Ascending aorta (tissue), 2 donors: ENCODE results near the gene ATCAY. TPM values are rescaled to one million over a fixed set of nuclear protein-coding genes. Genes with fewer than 3 reads are reported as not detected.
A peak's percentile ranks its signal among the peaks of the same experiment; 100 is the strongest.
"Not testable (repeated sequence)": the region's sequence is repeated elsewhere in the genome, so short reads cannot be mapped to it uniquely, and the experiment has no call there.

Source experiments
- DNase-seq, 2 donors: peaks; one replicate each; pipeline ENCODE4 v3.0.0-alpha.2; 2019; ENCODE audit warnings: low spot score in 2 of 2
- H3K27ac ChIP-seq, 2 donors: fragments of 200-600 bp; sonication (generic); one replicate each; pipeline ENCODE4 v1.5.1; 2016 to 2017; ENCODE audit warnings: mild to moderate bottlenecking in 1 of 2
- H3K27me3 ChIP-seq: fragments of 200-600 bp; sonication (generic); one replicate; pipeline ENCODE4 v1.5.1; 2017
- H3K36me3 ChIP-seq, 2 donors: fragments of 200-600 bp; sonication (generic); one replicate each; pipeline ENCODE4 v1.5.1; 2016
- H3K4me1 ChIP-seq, 2 donors: fragments of 200-600 bp; sonication (generic); one replicate each; pipeline ENCODE4 v1.5.1; 2016 to 2017; ENCODE audit warnings: mild to moderate bottlenecking in 1 of 2
- H3K4me3 ChIP-seq, 2 donors: fragments of 200-600 bp; sonication (generic); one replicate each; pipeline ENCODE4 v1.5.1; 2016 to 2017; ENCODE audit warnings: mild to moderate bottlenecking in 1 of 2
- H3K9me3 ChIP-seq, 2 donors: fragments of 200-600 bp; sonication (generic); one replicate each; pipeline ENCODE4 v1.5.1; 2016
- intact Hi-C: fragments of 100-400 bp; cut with DNase I; formaldehyde crosslinking; loops from one replicate; pipeline ENCODE4 v1.15.1; 2023
- total RNA-seq: library from RNA; depleted of rRNA; stranded (reverse); fragments of >200 nt; gene quantifications from one replicate; pipeline ENCODE4 v1.1.0, GENCODE V29; 2016
- TF ChIP-seq, protein P1 (sequence below), 3 experiments: fragments of 200-600 bp in 2 of 3; fragments of 450-650 bp in 1 of 3; sonication (generic) in 2 of 3; IDR thresholded peaks; one replicate each; pipeline ENCODE4 v1.5.1; 2016 to 2019; ENCODE audit warnings: antibody characterized with exemption in 3 of 3, mild to moderate bottlenecking in 1 of 3, moderate library complexity in 1 of 3

ATCAY gene
- total RNA-seq, 1 donor from 2014 or later: not detected

DNA sequence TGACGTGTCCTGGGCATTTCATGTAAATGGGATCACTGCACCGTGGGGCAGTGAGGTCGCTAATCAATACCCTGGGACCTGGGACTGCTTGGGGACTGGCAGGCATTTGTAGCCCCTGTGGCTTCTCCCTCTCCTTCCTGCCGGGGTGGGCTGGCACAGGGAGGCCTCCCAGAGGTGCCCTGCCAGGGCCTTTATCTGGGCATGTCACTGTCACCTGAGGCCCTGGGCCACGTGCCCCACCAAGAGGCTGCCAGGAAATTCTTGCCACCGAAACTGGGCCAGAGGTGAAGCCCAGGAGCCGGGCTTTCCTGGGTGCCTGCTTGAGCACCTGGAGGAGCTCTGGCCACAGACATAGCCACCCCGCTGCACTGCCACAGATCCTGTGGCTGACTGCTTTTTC, 50.6 kb downstream of the ATCAY start:
- intact Hi-C loops: no loop called here
- Histone ChIP-seq H3K4me3 (no peak overlapping the region), H3K27me3 (no peaks in the 10 kb centered on the region), H3K9me3 (no peaks in the 10 kb centered on the region), H3K27ac (no peak overlapping the region), H3K4me1 (peaks cover 4 to 5% of the 10 kb centered on the region in 2 donors), H3K36me3 (no peaks in the 10 kb centered on the region)
- TF ChIP-seq, protein P1, sequence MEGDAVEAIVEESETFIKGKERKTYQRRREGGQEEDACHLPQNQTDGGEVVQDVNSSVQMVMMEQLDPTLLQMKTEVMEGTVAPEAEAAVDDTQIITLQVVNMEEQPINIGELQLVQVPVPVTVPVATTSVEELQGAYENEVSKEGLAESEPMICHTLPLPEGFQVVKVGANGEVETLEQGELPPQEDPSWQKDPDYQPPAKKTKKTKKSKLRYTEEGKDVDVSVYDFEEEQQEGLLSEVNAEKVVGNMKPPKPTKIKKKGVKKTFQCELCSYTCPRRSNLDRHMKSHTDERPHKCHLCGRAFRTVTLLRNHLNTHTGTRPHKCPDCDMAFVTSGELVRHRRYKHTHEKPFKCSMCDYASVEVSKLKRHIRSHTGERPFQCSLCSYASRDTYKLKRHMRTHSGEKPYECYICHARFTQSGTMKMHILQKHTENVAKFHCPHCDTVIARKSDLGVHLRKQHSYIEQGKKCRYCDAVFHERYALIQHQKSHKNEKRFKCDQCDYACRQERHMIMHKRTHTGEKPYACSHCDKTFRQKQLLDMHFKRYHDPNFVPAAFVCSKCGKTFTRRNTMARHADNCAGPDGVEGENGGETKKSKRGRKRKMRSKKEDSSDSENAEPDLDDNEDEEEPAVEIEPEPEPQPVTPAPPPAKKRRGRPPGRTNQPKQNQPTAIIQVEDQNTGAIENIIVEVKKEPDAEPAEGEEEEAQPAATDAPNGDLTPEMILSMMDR (IDR thresholded peaks at IDR 0.05): no peak
- DNase-seq: no peak

DNA sequence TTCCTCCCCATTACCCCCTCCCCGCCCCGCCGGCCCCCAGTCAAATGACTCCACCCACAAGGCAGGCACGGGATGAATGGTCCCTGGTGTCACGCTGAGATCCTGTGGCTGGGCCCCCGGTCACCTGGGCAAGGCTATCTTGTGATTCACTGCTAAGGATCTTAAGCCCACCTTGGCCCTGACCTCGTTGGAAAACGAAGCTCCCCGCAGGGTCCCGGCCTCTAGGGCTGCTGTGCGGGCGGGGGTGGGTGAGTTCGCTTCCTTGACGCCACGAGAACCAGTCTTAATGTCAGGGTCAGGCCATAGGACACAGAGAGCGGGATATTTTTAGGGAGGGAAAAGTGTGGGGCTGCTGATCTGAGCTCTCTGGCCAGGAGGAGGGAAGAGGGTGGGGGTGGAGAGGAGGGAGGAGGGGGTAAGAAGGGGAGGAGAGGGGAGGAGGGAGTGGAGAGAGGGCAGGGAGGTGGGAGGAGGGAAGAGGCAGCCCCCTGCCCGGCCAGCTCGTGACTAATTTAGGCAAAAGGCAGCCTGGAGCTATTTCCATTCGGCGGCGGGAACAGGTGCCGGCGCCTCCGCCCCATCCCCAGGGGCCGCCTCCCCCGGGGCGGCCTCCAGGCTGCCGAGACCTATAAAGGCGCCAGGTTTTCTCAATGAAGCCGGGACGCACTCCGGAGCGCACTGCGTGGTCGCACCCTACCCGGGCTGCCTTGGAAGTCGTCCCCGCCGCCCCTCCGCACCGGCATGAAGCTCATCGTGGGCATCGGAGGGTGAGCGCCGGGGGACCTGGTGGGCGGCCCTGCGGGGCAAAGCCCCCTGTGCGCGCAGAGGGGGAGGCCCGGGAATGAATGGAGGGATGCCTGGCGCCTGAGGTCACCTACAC, 52.7 kb downstream of the ATCAY start, which contains the start of gene NMRK2:
TSS of gene NMRK2 (plus strand) at position 139 of the 880 bp plus-strand sequence. CDS start at position 742, 603 bp downstream.
- Histone ChIP-seq H3K4me3 (peak within 1 kb of the TSS in 1 of 2 donors; percentile 9), H3K27ac (no peak within 1 kb of the TSS), H3K27me3 (no peaks in the 10 kb centered on the region), H3K9me3 (no peaks in the 10 kb centered on the region), H3K4me1 (peaks cover 4 to 5% of the 10 kb centered on the region in 2 donors), H3K36me3 (no peaks in the 10 kb centered on the region)
- intact Hi-C loops: no loop called here
- TF ChIP-seq, protein P1 (IDR thresholded peaks at IDR 0.05): no peak
- DNase-seq: no peak

DNA sequence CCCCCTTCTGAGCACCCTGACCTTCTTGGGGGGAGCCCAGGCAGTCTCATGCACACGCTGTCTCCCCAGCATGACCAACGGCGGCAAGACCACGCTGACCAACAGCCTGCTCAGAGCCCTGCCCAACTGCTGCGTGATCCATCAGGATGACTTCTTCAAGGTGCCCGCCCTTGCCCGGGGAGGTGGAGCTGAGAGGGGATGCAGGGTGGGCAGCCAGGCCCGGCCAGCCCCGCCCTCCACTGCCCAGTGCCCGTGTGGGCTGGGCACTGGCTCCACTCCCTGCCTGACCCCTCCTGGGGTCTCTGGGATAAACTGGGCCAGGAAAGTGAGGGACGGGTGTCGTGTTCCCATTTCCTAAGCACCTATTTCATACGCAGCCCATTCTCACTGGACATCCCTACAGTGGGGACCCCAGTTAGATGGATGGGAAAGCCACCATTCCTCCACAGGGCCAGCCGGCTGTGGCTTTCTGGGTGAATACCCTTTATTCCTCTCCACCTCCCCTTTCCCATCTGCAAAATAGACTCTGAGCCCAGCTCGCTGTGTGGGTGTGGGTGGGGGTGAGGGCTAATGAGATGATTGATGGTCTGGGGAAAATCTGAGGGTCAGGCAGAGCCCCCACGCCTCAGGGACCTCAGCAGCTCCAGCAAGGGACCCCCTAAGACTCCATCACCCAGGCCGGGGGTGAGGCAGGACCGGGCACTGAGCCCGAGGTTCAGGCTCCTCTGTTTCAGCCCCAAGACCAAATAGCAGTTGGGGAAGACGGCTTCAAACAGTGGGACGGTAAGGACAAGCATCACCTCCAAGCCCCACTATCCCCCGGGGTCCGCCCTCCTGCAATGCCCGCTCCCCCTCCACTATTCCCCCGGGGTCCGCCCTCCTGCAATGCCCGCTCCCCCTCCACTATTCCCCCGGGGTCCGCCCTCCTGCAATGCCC, 56.3 kb downstream of the ATCAY start:
- TF ChIP-seq, protein P1 (IDR thresholded peaks at IDR 0.05): no peak

DNA sequence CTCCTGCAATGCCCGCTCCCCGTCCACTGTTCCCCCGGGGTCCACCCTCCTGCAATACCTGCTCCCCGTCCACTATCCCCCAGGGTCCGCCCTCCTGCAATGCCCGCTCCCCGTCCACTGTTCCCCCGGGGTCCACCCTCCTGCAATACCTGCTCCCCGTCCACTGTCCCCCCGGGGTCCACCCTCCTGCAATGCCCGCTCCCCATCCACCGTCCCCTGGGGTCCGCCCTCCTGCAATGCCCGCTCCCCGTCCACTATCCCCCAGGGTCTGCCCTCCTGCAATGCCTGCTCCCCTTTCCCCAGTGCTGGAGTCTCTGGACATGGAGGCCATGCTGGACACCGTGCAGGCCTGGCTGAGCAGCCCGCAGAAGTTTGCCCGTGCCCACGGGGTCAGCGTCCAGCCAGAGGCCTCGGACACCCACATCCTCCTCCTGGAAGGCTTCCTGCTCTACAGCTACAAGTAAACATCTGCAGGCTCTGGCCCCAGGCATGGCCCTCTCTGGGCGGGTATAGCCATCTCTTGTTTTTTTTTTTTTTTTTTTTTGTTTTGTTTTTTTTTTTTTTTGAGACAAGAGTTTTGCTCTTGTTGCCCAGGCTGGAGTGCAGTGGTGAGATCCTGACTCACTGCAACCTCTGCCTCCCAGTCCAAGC, 57.9 kb downstream of the ATCAY start:
- intact Hi-C loops, DNase-seq, H3K27me3 ChIP-seq, H3K9me3 ChIP-seq, H3K27ac ChIP-seq, H3K4me3 ChIP-seq, H3K4me1 ChIP-seq, H3K36me3 ChIP-seq: not testable (repeated sequence)

More for the DNA sequence above, 56.3 kb downstream of the ATCAY start:
- DNase-seq: no peak
- intact Hi-C loops: no loop called here
- Histone ChIP-seq H3K27ac (no peak overlapping the region), H3K4me1 (peaks cover 4 to 5% of the 10 kb centered on the region in 2 donors), H3K9me3 (no peaks in the 10 kb centered on the region), H3K4me3 (no peak overlapping the region), H3K36me3 (no peaks in the 10 kb centered on the region), H3K27me3 (no peaks in the 10 kb centered on the region)

DNA sequence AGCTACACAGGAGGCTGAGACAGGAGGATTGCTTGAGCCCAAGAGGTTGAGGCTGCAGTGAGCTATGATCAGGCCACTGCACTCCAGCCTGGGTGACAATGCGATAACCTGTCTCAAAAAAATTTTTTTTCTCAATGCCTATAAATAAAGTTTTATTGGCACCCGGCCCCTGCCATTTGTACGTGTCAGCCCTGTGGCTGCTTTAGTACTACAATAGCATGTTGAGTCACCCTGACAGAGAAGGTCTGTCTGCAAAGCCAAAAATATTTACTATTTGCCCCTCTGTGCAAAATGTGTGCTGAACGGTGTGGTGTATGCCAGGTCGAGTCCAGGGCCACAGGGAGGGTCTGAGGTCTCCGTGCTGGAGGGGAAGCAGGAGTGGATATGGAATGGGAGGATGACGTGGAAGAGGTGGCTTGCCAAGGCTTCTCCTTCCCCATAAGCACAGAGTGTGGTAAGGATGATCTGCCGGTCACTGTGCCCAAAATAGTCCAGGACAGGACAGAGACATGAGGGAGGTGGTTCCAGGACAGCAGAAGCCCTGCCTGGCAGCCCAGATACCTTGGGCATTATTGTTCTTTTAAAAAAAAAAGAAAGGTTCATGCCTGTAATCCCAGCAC, 62.4 kb downstream of the ATCAY start:
- Histone ChIP-seq H3K4me1 (no peaks in the 10 kb centered on the region), H3K4me3 (no peak overlapping the region), H3K27me3 (no peaks in the 10 kb centered on the region), H3K27ac (no peak overlapping the region), H3K36me3 (no peaks in the 10 kb centered on the region), H3K9me3 (no peaks in the 10 kb centered on the region)
- intact Hi-C loops: no loop called here
- TF ChIP-seq, protein P1 (IDR thresholded peaks at IDR 0.05): no peak
- DNase-seq: no peak
